GM18498 (cell line): ENCODE results near the gene PLAAT2.

Experiments used
- ATAC-seq: cut with Tn5 transposase; IDR thresholded peaks from one replicate; pipeline ENCODE4 v1.9.1; 2021; ENCODE audit warnings: mild to moderate bottlenecking, moderate library complexity; ENCODE audit not compliant: unreplicated experiment

The PLAAT2 gene

DNA sequence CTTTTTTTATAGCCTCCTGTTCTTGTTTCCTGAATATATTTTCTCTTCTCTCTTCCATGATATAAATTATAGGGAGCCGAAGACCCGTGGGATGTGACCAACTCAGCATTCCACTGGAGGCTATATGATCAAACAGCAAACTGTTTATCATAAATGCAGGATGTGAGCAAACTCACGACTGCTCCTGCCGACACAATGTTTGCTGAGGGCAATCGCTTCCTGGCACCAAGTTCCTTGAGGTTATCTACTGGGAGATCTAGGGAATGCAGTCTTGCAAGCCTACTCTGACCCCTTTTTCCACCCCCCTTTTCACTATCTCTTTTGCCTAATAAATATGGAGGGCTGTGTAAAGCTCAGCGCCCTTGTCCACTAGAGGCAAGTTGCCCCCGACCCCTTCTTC, 40.0 kb downstream of the PLAAT2 start:
- no peak for ATAC-seq

DNA sequence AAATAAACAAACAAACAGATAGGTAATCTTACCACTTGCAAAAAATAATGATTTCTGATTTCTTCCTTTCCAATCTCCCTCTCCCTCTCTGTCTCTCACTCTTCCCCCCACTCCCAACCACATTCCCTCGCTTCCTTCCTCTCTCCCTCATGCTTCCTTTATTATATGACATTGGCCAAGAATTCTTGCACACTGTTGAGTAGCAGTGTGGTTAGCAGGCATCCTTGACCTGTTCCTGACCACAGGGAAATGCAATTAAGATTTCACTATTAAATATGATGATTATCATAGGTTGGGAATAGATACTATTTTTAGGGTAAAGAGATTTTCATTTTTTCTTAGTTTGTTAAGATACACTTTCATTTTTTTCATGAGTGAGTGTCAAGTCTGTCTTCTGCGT, 41.3 kb downstream of the PLAAT2 start:
- no peak for ATAC-seq

DNA sequence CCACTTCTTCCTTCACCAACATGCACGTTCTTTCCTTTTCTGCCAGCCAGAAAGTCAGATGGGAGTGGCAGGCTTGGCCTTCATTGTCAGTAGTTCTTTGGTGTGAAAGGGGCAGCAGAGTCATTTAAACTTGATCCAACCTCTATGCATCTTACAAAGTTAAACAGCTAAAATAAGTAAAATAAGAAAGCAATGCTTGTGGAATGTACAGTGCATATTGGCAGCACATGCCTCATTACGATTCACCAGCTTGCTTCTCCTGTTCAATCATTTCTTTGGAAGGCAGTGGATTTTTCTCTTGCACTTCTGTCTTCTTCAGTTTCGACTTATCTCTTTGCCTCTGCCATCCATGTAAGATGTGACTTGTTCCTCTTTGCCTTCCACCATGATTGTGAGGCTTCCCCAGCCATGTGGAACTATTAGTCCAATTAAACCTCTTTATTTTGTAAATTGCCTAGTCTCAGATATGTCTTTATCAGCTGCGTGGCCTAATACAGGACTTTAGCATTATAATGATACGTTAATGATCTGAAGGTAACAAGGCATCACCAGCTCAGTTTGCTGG, 42.5 kb downstream of the PLAAT2 start:
- ATAC-seq, result no peak

DNA sequence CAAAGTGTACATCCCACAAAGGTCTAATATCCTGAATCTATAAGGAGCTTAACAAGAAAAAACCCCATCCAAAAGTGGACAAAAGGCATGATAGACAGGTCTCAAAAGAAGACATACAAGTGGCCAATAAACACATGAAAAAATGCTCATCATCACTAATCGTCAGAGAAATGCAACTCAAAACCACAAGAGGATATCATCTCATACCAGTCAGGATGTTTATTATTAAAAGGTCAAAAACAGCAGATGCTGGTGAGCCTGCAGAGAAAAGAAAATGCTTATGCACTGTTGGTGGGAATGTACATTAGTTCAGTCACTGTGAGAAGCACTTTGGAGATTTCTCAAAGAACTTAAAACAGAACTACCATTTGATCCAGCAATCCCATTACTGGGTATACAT, 44.6 kb downstream of the PLAAT2 start:
- no peak for ATAC-seq

DNA sequence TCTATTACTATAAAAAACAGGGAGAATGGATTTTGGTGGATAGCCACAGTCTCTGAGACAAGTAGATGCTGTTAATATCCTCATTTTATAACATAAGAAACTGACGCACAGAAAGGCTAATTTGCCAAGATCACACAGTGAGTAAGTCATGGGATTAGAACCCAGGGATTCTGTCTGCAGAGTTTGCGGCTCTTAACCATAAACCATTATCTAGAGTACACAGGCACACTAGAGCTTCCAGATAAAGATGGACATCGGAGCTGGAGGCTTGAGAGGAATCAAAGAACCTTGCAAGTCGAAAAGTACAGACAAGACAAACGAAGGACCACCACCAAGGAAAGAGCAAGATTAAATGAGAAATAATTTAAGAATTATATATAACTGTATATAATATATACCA, 46.0 kb downstream of the PLAAT2 start:
- ATAC-seq, result no peak

DNA sequence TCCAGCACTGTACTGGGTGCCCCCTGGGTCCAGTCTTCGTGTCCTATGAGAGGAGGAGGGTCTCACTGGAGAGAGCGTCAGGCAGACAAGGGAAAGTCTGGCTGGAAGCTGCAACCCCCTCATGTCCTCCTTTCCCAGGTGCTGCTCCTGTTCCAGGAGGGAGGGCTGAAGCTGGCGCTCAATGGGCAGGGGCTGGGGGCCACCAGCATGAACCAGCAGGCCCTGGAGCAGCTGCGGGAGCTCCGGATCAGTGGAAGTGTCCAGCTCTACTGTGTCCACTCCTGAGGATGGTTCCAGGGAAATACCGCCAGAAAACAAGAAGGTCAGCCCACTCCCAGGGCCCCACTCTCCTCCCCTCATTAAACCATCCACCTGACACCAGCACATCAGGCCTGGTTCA, 47.1 kb downstream of the PLAAT2 start:
- no peak for ATAC-seq

DNA sequence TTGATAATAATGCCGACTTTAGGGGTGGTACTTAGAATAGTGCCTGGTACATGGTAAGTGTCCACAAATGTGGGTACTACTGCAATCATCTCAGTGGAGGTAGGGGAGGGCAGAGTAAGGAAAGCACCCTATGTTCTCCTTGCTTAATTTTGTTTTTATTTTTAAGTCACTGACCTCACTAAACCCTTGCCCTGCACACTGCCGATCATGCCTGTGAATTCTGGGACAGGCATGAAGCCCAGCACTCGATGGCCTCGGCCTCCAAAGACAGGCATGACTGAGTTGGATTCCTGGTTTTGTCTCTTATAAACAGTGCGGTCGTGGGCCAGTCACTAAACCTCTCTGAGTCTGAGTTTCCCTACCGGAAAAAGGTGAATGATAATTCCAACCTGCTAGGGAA, 50.4 kb downstream of the PLAAT2 start:
- ATAC-seq, result no peak

DNA sequence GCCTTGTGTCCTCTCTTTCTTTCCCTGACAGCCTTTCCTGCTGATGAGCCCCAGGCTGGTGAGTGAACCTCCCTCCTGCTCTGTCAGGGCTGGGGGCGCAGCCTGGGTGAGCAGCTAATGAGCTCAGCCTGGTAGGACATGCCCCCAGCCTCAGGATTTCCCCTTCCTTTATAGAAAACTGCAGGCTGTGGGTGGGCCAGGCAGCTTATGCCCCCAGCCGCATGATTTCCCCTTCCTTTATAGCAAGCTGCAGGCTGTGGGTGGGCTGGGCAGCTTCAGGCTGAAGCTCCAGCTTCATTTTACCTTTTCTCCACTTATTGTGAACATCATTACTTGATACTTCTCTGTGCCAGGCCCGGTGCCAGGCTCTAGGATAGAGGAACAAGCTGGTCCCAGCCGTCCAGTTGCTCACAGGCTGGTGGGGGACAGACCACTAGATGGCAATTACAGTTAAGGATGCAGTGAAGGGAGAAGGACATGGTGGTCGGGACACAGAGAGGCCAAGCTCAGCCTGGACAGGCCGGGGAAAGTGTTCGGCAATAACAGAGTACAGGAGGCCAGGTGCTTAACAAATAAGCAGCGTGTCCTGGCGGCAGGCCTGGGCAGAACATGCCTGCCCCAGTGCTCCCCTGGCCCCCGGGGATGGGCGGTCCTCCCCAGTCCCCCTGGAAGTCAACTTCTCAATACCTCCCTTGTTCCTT, 52.0 kb downstream of the PLAAT2 start:
- ATAC-seq, result no peak

DNA sequence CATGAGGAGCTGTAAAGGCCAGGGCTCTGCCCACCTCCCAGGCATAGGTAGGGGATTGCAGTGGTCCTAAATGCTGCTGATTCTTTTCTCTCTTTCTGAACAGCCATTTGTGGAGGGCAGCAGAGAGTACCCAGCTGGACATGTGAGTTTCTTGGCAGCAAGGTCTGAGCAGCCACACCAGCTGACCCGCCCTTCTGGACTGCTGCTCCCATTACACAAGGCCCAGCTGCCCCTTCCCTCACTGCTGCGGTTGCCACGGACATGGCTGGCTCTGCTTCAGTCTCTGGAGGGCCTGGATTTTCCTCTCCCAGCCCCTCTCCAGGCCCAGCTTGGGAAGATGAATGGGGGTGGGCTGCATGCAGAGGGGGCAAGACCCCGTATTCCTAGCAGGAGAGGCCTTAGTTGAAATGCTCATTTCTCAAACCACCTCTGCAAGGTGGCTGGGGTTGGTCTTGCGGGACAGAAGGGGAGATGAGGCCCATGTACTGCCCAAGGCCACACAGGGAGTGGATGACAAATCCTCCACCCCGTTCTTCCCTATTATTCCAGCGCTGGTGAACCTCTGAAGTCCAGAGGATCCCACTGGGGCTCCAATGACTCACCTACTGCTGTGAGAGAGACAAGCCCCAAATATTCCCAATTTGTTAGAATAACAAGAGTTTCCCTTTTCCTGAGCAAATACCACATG, 52.7 kb downstream of the PLAAT2 start:
- ATAC-seq, result no peak

DNA sequence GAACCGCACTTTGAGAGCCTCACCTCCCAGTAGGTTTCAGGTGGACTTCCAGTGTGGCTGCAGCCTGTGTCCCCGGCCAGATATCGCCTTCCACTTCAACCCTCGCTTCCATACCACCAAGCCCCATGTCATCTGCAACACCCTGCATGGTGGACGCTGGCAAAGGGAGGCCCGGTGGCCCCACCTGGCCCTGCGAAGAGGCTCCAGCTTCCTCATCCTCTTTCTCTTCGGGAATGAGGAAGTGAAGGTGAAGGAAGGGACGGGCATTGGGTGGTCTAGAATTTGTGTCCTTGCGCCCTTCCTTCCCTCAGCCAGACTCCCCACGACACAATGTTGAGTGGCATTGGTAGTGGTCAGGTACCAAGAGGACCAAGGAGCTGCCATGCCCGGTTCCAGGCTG, 54.4 kb downstream of the PLAAT2 start:
- no peak for ATAC-seq

DNA sequence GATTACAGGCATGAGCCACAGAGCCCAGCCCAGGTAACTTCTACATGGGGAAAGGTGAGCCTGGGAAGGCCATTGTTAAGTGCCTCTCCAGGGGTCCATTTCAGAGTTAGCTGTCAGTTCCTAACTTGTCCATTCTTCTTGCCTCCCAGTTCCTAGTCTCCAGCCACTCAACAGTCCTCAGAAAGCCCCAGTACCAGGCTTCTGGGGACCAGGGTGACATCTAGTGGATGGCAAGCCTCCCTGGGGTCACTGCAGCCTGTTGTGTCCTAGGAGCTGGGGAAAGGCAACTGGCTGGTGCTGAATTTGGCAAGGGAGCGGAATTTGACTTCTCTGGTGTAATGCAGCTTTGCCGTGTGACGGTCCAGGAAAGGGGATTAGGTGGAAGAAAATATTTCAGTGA, 55.2 kb downstream of the PLAAT2 start:
- ATAC-seq, result no peak

DNA sequence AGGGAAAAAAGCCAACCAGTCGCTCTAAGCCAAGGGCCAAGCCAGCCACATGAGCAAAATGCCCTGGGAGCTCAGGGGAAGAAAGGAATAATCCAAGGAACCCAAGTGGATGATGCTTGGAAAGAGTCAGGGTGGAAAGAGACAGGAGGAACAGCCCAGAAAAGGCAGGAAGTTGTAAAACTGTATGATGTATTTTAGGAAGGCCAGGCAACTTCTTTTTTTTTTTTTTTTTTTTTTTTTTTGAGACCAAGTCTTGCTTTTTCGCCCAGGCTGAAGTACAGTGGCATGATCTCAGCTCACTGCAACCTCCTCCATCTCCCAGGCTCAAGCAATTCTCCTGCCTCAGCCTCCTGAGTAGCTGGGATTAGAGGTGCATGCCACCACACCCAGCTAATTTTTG, 55.7 kb downstream of the PLAAT2 start:
- ATAC-seq, result no peak

DNA sequence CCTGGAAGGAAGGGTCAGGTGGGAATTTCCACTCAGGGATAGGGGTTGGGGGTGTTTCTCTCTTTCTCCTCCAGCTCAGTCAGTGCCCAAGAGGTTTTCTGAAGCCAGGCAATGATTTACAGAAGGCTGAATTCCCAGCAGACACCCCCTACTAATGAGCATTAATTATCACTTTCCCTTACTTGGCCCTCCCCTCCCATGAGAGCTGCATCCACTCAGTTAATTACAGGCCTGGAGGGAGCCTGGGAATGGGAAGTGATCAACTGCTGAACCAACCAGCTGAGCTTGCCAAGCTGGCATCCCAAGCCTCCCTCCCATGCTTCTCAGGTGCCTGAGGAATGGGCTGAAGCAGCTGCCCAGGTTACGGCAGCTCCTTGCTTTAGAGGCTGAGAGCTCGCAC, 56.3 kb downstream of the PLAAT2 start:
- ATAC-seq, result no peak

DNA sequence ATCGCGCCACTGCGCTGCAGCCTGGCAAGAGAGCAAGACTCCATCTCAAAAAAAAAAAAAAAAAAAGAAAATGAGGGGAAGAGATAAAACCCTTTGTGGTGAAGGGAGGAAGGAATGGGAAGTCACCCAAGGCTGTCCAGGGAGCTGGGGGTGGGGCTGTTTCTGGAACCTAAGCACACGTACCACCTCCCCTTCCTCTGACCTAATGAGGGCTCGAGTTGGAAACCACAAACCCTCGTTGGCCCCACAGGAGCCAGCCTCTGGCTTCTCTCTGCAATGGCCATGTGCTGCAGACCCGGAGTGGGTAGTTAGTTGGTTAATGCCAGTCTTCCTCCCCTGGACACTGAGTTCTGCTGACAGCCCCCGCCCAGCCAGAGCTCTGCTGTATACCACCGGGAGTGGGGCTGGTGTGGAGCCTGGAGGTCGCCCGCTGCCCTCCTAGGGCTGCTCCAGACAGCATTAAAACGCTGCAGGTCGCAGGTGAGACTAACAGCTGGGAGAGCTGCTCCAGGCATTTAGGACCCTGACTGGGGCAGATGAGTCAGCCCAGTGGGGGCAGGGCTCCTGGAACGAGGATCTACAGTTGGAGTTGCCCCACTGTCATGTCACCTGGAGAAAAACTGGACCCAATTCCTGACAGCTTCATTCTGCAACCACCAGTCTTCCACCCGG, 57.2 kb downstream of the PLAAT2 start, which contains the start of gene LGALS12:
LGALS12 (plus strand) TSS at position 228 of the 672 bp plus-strand sequence; CDS start at position 603, 375 bp downstream.
- no peak for ATAC-seq

DNA sequence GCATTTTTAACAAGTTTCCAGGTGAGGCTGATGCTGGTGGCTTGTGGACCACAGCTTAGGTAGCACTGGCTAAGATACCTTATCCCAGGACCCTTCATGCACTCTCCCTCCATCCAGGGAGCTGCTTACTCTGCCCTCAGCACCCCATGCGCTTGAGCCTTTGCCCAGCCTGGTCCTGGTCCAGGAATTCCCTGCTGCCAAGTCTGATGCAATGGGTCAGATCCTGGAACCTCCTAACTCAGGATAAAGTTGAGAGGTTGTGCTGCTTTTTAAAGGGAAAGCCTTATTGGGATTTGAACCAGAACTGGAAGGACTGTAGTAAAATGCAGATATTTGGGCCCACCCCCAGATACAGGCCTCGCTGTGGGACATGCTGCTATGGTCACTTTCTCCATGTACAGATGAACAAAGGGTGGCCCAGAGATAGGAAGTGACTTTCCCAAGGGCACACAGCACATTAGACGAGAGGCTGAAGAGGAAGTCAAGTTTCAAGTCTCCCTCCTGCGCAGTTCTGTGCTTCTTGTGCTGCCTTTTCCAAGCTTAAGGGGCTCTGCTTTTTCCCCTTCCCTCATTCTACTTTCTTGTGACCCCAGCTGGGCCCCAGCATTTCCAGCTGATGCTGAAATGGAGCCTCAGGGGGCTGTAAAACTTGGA, 58.1 kb downstream of the PLAAT2 start:
- no peak for ATAC-seq

DNA sequence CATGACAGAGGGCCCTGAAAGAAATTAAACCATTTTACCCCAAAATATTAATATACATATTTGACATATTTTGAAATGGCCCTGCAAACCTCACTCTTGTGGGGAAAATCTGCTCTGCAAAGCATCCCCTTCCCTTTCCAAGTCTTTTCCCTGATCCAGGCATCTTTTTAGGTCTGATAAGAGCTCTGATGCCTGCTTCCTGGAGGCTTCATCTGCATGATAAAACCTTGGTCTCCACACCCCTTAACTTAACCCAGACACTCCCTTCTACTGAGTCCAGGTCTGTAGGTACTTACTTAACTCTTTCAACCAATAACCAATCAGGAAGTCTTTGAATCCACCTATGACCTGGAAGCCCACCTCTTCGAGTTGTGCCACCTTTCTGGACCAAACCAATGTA, 59.1 kb downstream of the PLAAT2 start:
- ATAC-seq, result no peak

DNA sequence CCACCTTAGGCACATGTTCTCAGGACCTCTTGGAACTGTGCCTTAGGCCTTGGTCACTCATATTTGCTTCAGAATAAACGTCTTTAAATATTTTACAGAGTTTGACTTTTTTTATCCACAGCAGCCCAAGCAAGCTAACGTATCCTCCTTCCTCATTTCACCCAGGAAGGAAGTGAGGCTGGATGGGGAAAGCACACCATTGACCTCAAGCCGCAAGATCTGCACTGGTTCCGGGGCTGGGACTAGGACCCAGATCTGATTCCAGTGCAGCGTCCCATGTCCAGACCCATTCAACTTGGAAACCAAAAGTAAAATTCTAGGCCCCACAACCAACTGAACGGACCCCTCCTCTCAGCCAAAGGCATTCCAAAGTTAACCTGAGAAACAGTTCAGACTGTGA, 59.7 kb downstream of the PLAAT2 start:
- no peak for ATAC-seq
